NCI-H1105 treated with DMSO at 0.1 percent for 48 hours (cell line): ENCODE measurements around the gene BAMBI.
"Not testable (repeated sequence)": the region's sequence is repeated elsewhere in the genome, so short reads cannot be mapped to it uniquely, and the experiment has no call there.

ENCODE experiments used
- DNase-seq: peaks from one replicate; lab custom pipeline; 2025; lab: John Stamatoyannopoulos, UW

The BAMBI gene, protein sequence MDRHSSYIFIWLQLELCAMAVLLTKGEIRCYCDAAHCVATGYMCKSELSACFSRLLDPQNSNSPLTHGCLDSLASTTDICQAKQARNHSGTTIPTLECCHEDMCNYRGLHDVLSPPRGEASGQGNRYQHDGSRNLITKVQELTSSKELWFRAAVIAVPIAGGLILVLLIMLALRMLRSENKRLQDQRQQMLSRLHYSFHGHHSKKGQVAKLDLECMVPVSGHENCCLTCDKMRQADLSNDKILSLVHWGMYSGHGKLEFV

GRCh38 chr10:28676968-28677887, at the start of gene BAMBI:
TSS of gene BAMBI (plus strand) at chr10:28677521. CDS start at chr10:28677898, 377 bp downstream.
- peak; percentile 34 for DNase-seq

- peak; percentile 29 for DNase-seq
Observed at GRCh38 chr10:28628184-28628893, 49.0 kb upstream of the BAMBI start.

- no peak for DNase-seq
Observed at GRCh38 chr10:28631896-28632583, 45.3 kb upstream of the BAMBI start.

DNA sequence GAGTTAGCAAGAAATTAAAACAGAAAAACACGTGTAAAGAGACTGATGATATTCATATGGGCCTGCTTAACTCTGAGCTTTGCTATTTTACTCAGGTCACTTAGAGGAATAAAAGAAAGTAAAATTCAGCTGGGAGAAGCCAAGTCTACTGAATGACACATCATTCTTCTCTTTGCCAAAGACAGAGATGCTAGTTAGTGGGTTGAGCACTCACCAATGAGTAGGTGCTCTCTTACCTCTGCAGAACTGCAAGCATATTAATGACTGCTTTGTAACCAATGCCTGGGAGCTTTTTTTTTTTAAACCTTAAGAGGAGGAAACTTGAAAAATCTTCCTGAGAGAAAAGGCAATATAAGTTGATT, 44.8 kb upstream of the BAMBI start:
- DNase-seq: no peak

- DNase-seq: no peak
Observed at GRCh38 chr10:28633750-28634149, 43.6 kb upstream of the BAMBI start.

GRCh38 chr10:28637346-28637745, 40.0 kb upstream of the BAMBI start:
- DNase-seq: no peak

GRCh38 chr10:28638392-28638791, 38.9 kb upstream of the BAMBI start:
- DNase-seq: no peak

DNA sequence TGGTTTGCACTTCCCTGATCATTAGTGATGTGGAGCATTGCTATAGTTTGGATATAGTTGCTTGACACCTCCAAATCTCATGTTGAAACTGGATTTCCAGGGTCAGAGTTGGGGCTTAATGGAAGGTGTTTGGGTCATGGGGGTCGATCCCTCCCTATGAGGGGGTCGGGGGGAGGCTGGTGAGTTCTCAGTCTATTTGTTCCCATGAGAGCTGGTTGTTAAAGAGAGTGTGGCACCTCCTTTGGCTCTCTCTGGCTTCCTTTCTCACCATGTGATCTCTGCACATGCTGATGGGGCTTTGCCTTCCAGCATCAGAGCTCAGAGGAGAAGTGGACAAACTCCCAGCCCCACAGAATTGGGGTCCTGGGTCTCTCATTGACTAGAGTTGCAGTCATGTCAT, 36.8 kb upstream of the BAMBI start:
- no peak for DNase-seq

GRCh38 chr10:28644647-28645046, 32.7 kb upstream of the BAMBI start:
- DNase-seq: no peak

- no peak for DNase-seq
Observed at GRCh38 chr10:28652106-28652505, 25.2 kb upstream of the BAMBI start.

- DNase-seq: no peak
Observed at GRCh38 chr10:28652703-28653102, 24.6 kb upstream of the BAMBI start.

DNA sequence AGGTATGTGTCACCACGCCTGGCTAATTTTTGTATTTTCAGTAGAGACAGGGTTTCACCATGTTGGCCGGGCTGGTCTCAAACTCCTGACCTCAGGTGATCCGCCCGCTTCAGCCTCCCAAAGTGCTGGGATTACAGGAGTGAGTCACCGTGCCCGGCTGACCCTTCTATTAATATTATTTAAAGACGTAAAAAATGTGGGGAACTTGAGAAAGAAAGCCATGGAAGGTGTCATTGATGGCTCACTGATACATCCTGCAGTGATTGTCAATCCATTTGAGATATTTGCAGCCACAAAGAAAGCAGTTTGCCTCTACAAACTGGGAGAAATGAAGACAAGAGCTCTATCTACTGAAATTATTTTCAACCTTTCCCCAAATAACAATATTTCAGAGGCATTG, 18.5 kb upstream of the BAMBI start:
- not testable (repeated sequence) for DNase-seq

DNA sequence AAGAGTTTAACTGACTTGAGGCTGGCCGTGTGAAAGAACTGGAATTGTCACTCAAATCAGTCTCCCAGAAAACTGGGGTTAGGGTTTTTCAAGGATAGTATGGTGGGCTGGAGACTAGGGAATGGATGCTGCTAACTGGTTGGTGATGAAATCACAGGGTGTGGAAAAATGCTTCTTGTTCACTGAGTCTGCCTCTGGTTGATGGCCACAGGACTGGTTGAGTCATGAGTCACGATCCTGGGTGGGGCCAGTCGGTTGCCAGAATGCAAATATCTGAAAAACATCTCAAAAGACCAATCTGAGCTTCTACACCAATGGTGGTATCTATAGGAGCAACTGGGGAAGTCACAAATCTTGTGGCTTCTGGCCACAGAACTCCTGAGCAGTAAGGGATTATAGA, 16.3 kb upstream of the BAMBI start:
- no peak for DNase-seq

DNA sequence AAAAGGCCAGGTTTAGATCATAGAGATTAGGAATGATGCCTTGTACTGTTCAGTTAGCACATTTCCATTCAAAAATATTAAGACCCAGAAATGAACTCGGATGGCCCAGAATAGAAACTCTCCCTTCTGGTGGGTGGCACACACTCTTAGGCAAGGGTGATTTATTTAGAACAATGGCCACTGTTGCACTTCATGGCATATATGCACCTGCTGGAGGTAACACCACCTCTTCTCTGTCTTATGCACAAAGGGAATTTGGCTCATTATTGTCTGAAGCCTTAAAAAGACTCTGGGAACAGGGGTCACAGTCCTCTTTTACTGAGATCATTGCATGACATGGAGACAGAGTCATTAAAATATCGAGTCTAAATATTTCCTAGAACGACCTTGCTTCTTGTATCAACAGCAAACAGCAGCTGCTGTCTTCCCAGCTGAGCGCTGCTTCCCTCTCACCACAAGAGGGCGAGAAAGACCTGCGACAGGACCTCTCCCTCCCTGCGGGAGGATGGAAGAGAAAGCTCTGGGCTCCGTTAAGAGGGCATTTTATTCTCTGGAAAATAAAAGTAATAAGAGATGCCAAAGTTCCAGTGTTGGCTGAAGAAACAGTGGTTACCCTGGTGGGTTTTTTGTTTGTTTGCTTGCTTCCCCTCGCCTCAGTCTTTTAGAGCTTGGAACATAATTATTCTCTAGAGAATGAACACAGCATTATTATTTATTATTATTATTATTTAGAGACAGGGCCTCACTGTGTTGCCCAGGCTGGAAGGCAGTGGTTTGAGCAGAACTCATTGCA, 13.5 kb upstream of the BAMBI start:
- DNase-seq: peak; percentile 59

- no peak for DNase-seq
Observed at GRCh38 chr10:28664369-28664740, 13.0 kb upstream of the BAMBI start.

- DNase-seq: no peak
Observed at GRCh38 chr10:28666751-28667467, 10.4 kb upstream of the BAMBI start.

GRCh38 chr10:28668363-28669226, 8.7 kb upstream of the BAMBI start:
- no peak for DNase-seq

GRCh38 chr10:28669227-28670173, 7.8 kb upstream of the BAMBI start:
- DNase-seq: no peak

GRCh38 chr10:28674782-28675181, 2.5 kb upstream of the BAMBI start:
- DNase-seq: no peak
